Measurements from ENCODE around the gene SEZ6L2. TPM values are rescaled to one million over a fixed set of nuclear protein-coding genes. Genes with fewer than 3 reads are reported as not detected.

The SEZ6L2 gene
- total RNA-seq, 1 experiment from 2014 or later: 70.7 TPM

- in situ Hi-C loops (cut with HindIII; ENCODE audit: low pct_unique_long_range_greater_than_20kb, low sequenced_read_pairs) (no loop called here), intact Hi-C loops (cut with micrococcal nuclease; ENCODE audit: unreplicated experiment) (no loop called here)
- no peak for TF ChIP-seq REST (IDR thresholded peaks at IDR 0.05; ENCODE audit: insufficient read depth in 1 of 2, low read depth in 2 of 2, low read length in 1 of 2)
- TF ChIP-seq POLR2AphosphoS5 (IDR thresholded peaks at IDR 0.05; ENCODE audit: low read depth, low read length): no peak
- TF ChIP-seq TCF7L2 (IDR thresholded peaks at IDR 0.05; ENCODE audit: low read depth, low read length): no peak
- no peak for TF ChIP-seq SIN3A (IDR thresholded peaks at IDR 0.05; ENCODE audit: borderline replicate concordance, insufficient read depth, low read depth, low read length)
- no peak for TF ChIP-seq CTCF (IDR thresholded peaks at IDR 0.05)
- no TSS peak for BruUV-seq (replicated peaks)
- CTCF ChIA-PET: no interaction called here
- no peak for ATAC-seq
- no peak for DNase-seq (ENCODE audit: low read depth, low spot score)
- Histone ChIP-seq H3K9me3 (ENCODE audit: control insufficient read depth, insufficient read depth, low read depth, low read length) (no peaks in the 10 kb centered on the region), H3K36me3 (ENCODE audit: control insufficient read depth, insufficient read depth, low read length) (no peaks in the 10 kb centered on the region), H3K4me3 (ENCODE audit: low read depth in 2 of 2, low read length in 2 of 2) (no peak overlapping the region), H3K4me1 (ENCODE audit: control insufficient read depth, insufficient read depth, low read length) (no peaks in the 10 kb centered on the region), H3K27ac (ENCODE audit: low read length) (no peak overlapping the region), H3K27me3 (ENCODE audit: control insufficient read depth, insufficient read depth, low read length) (no peaks in the 10 kb centered on the region)
- POLR2A ChIA-PET: no interaction called here
These were observed 67.9 kb downstream of the SEZ6L2 start for GRCh38 chr16:29831490-29831889.

GRCh38 chr16:29830774-29831173 is 68.6 kb downstream of the SEZ6L2 start:
- no TSS peak for BruUV-seq (replicated peaks)
- no peak overlapping the region for H3K4me3 ChIP-seq (ENCODE audit: low read depth in 2 of 2, low read length in 2 of 2)
- no peaks in the 10 kb centered on the region for H3K36me3 ChIP-seq (ENCODE audit: control insufficient read depth, insufficient read depth, low read length)
- CTCF ChIA-PET: no interaction called here
- no peak for TF ChIP-seq REST (IDR thresholded peaks at IDR 0.05; ENCODE audit: insufficient read depth in 1 of 2, low read depth in 2 of 2, low read length in 1 of 2)
- TF ChIP-seq CTCF (IDR thresholded peaks at IDR 0.05): no peak
- no peak for TF ChIP-seq SIN3A (IDR thresholded peaks at IDR 0.05; ENCODE audit: borderline replicate concordance, insufficient read depth, low read depth, low read length)
- TF ChIP-seq POLR2AphosphoS5 (IDR thresholded peaks at IDR 0.05; ENCODE audit: low read depth, low read length): no peak
- TF ChIP-seq TCF7L2 (IDR thresholded peaks at IDR 0.05; ENCODE audit: low read depth, low read length): no peak
- no peak overlapping the region for H3K27ac ChIP-seq (ENCODE audit: low read length)
- H3K27me3 ChIP-seq (ENCODE audit: control insufficient read depth, insufficient read depth, low read length): no peaks in the 10 kb centered on the region
- POLR2A ChIA-PET: no interaction called here
- in situ Hi-C loops (cut with HindIII; ENCODE audit: low pct_unique_long_range_greater_than_20kb, low sequenced_read_pairs): no loop called here
- no peaks in the 10 kb centered on the region for H3K4me1 ChIP-seq (ENCODE audit: control insufficient read depth, insufficient read depth, low read length)
- intact Hi-C loops (cut with micrococcal nuclease; ENCODE audit: unreplicated experiment): no loop called here
- DNase-seq (ENCODE audit: low read depth, low spot score) (no peak), ATAC-seq (no peak)
- H3K9me3 ChIP-seq (ENCODE audit: control insufficient read depth, insufficient read depth, low read depth, low read length): no peaks in the 10 kb centered on the region
